Stimulated activated CD8-positive, alpha-beta memory T cell treated with anti-CD3 and anti-CD28 coated beads, Interleukin-4, amount 100 ng/mL, for 48 hours (primary cell): ENCODE data around the gene LRRN2.
"Not testable (repeated sequence)": the region's sequence is repeated elsewhere in the genome, so short reads cannot be mapped to it uniquely, and the experiment has no call there.

Experiments
- DNase-seq: peaks from one replicate; pipeline ENCODE4 v3.0.0-alpha.2; 2020

Gene LRRN2

GRCh38 chr1:204658295-204658694 is 27.2 kb downstream of the LRRN2 start:
- no peak for DNase-seq

- DNase-seq: no peak
These were observed 31.8 kb downstream of the LRRN2 start for GRCh38 chr1:204653590-204654340.

- no peak for DNase-seq
These were observed 33.0 kb downstream of the LRRN2 start for GRCh38 chr1:204652497-204652896.

- no peak for DNase-seq
These were observed 33.6 kb downstream of the LRRN2 start for GRCh38 chr1:204651843-204652421.

DNA sequence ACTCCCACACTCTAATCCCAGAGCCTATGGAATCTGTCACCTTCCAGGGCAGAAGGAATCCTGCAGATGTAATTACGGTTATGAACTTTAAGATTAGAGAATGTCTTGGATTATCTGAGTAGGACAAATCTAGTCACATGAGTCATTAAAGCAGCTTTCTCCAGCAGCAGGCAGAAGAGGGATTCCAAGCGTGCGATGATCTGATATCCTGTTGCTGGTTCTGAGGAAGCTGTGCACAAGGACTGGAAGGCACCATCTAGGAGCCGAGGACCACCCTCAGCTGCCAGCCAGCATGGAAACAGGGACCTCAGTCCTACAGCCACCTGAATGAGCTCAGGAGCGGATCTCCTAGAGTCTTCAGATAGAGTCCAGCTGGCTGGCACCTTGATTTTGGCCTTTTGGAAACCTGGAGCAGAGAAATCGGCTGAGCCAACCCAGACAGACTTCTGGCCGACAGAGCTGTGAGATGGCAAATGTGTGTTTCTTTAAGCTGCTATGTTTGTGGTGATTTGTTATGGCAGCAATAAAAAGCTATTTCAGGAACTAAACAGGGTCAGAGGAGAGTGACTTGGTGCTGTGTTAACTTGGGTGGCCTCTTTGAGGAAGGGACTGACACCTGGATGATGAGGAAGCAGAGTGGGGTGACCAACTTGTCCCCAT is 34.5 kb downstream of the LRRN2 start:
- no peak for DNase-seq

- no peak for DNase-seq
These were observed 35.6 kb downstream of the LRRN2 start for GRCh38 chr1:204649721-204650521.

GRCh38 chr1:204648576-204648975 is 37.0 kb downstream of the LRRN2 start:
- no peak for DNase-seq

DNA sequence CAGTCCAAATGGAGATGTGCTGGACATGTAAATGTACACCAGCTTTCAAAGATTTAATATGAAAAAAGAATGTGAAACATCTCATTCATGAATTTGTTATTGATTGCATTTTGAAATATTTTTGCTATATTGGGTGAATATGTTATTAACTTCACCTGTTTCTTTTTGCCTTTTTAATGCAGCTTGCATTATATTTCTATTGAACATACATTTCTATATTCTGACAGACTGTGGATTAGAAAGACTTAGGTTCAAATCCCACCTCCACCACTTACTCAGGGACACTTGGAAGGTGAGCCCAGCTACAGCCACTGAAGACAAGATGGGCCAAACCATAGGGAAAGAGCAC is 37.8 kb downstream of the LRRN2 start:
- DNase-seq: no peak

GRCh38 chr1:204647114-204647804 is 38.3 kb downstream of the LRRN2 start:
- no peak for DNase-seq

GRCh38 chr1:204645666-204646065 is 39.9 kb downstream of the LRRN2 start:
- DNase-seq: no peak

DNA sequence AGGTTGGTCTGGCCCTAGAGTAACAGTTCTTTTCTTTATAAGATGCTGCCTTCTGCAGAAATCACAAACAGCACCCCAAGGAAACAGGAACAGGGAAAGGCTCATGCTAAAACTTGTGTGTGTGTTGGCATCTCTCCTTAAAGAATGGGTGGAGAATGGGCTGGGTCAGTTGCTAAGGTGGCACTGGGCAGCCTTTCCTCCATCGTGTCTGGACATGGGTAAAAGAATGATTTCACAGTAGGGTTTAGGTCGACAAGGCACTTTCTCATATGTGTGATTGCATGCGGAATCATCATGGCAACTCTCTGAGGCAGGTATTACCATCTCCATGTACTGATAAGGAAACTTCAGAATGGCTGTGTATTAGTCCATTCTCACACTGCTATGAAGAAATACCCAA is 40.3 kb downstream of the LRRN2 start:
- DNase-seq: no peak

DNA sequence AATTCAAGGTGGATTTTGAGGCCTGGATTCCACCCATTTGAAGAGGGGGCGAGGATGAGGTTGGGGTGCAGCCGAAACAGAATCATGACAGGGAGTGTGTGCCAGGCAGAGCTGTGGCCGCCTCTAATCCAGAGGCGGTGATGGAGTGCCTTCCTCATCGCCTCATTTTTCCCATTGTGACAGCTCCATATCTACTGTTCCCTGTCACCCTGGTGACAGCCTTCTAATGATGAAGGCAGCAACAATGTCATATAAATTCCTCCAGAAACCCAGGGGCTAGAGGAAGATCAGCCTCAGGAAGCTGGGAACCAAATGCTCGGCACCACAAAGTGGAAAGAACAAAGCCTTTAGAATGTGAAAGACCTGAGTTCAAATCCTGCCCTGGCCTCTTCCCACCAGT is 42.0 kb downstream of the LRRN2 start:
- DNase-seq: no peak

DNA sequence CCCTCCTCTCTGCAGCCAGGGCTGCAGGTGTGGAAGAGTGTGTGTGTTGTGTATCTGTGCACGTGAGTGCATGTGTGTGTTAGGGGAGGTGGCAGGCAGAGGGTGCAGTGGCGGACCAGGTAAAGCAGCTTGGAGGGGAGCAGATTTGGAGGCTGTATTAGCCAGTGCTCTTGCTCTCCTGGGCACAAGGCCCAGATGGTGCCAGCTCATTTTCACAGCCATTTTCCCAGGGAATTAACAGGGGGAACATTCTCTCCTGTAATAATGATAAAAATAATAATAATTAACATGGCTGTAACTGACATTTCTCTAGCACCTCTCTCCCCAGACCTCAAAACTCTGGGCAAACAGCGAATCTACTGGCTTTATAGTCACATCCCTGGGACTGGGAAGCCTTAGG is 43.6 kb downstream of the LRRN2 start:
- DNase-seq: no peak

DNA sequence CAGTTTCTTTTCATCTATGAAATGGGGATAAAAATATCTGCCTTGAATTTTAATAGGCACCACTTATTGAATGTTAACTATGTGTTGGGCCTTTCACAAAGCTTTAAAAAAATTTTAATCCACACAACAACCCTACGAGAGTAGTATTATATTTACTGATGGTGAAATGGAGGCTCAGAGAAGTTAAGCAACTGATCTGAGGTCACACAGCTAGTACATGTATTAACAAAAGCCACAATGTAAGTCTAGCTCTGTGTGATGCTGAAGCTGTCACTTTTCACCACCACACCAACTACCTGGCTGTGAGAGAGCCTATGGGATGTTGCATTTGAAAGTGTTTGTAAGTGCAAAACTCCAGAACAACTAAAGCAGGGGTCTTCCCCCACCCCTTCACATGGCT is 44.1 kb downstream of the LRRN2 start:
- DNase-seq: no peak

DNA sequence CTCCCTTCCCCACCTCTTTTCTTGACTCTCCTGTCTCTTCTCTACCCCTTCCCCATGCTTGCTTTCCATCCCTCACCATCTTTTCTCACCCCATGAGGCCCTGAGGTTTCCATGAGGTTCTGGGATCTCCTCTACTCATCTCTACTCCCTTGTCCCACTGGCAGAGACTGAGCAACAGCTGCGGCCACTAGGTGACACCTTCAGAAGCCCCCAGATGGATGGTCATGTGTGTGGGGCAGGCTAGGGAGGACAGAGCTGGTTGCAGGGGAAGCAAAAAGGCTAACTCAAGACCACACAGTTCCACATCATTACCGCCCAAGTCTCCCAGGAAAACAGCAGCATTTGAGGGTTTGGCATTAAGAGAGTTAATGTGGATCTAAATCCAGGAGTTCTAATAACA is 45.0 kb downstream of the LRRN2 start:
- no peak for DNase-seq

GRCh38 chr1:204634260-204634910 is 51.2 kb downstream of the LRRN2 start:
- no peak for DNase-seq

- DNase-seq: no peak
These were observed 51.9 kb downstream of the LRRN2 start for GRCh38 chr1:204633665-204634064.

- DNase-seq: no peak
These were observed 55.2 kb downstream of the LRRN2 start for GRCh38 chr1:204630132-204630905.

DNA sequence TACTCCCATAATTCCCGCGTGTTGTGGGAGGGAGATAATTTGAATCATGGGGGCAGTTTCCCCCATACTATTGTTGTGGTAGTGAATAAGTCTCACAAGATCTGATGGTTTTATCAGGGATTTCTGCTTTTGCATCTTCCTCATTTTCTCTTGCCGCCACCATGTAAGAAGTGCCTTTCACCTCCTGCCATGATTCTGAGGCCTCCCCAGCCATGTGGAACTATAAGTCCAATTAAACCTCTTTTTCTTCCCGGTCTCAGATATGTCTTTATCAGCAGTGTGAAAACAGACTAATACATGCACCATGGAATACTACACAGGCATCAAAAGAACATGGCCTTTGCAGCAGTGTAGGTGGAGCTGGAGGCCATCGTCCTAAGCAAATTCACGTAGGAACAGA is 56.1 kb downstream of the LRRN2 start:
- DNase-seq: not testable (repeated sequence)

- no peak for DNase-seq
These were observed 56.7 kb downstream of the LRRN2 start for GRCh38 chr1:204628868-204629267.

DNA sequence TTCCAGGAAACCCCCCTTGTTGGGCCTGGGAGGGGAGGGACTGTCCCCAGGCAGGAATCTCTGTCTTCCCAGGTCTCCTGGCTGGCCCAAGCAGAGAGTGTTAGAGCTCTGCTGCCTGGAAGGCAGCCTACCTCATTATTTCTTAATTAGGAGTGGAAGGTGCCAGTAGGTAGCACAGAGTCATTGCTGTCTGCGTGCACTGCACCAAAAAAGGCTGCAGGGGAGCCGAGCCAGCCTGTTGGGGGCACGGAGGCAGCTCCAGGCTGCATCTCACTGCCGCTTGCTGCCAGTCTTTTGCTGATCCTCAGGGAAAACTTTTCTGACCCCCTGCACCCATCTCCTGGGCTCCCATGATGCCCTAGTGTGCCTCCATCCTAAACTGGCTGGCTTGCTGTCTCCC is 58.1 kb downstream of the LRRN2 start:
- no peak for DNase-seq

- DNase-seq: no peak
These were observed 59.2 kb downstream of the LRRN2 start for GRCh38 chr1:204626381-204626780.
